ENCODE measurements around the gene CCT5.

- TF ChIP-seq, protein P1, sequence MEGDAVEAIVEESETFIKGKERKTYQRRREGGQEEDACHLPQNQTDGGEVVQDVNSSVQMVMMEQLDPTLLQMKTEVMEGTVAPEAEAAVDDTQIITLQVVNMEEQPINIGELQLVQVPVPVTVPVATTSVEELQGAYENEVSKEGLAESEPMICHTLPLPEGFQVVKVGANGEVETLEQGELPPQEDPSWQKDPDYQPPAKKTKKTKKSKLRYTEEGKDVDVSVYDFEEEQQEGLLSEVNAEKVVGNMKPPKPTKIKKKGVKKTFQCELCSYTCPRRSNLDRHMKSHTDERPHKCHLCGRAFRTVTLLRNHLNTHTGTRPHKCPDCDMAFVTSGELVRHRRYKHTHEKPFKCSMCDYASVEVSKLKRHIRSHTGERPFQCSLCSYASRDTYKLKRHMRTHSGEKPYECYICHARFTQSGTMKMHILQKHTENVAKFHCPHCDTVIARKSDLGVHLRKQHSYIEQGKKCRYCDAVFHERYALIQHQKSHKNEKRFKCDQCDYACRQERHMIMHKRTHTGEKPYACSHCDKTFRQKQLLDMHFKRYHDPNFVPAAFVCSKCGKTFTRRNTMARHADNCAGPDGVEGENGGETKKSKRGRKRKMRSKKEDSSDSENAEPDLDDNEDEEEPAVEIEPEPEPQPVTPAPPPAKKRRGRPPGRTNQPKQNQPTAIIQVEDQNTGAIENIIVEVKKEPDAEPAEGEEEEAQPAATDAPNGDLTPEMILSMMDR (IDR thresholded peaks at IDR 0.05), result no peak
- no peak for TF ChIP-seq POLR2A (IDR thresholded peaks at IDR 0.05)
- TF ChIP-seq POLR2AphosphoS5 (IDR thresholded peaks at IDR 0.05), result no peak
Observed at GRCh38 chr5:10220248-10220647, 29.8 kb upstream of the CCT5 start.
